ENCODE results near the gene SHTN1.

Gene SHTN1

DNA sequence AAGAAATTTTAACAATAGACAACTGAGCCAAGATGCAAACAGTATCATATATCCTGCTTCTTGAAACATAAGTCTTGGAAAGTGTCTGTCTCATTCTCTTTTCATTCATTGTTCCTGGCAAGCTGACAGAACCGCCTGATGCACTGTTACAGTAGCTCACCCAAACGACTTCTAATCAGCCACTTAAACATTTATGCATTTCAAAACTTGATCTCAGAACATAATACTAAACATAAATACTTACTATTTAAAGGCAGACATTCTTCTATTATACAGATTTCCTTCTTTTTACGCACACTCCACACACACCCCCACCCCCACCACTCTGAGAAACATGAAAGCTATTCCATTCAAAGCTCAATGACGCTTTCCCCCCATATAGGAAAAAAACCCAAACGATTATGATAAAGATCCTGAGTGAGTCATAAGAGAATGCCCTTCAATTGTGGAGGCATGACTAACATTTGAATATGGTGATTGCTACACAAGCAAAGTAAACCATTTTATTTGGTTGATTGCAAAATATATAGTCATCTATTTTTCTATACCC, 30.5 kb downstream of the SHTN1 start:
- H3K4me1 ChIP-seq (ENCODE audit: insufficient read depth, low read length, poor library complexity, severe bottlenecking) = no peaks in the 10 kb centered on the region
- H2AFZ ChIP-seq (ENCODE audit: low read length) = no peak overlapping the region
- no peak overlapping the region for H3K9ac ChIP-seq (ENCODE audit: low read depth, low read length, poor library complexity, severe bottlenecking)
- no peak overlapping the region for H3K4me3 ChIP-seq (ENCODE audit: low read length, poor library complexity, severe bottlenecking)
- no peaks in the 10 kb centered on the region for H3F3A ChIP-seq (ENCODE audit: low read depth)
- no peaks in the 10 kb centered on the region for H3K27me3 ChIP-seq (ENCODE audit: insufficient read depth, low read length, poor library complexity, severe bottlenecking)
- no peaks in the 10 kb centered on the region for H4K20me1 ChIP-seq (ENCODE audit: insufficient read depth, low read length, poor library complexity, severe bottlenecking)
- no peaks in the 10 kb centered on the region for H3K9me3 ChIP-seq (ENCODE audit: insufficient read depth, low read depth, low read length)
- no peaks in the 10 kb centered on the region for H3K36me3 ChIP-seq (ENCODE audit: insufficient read depth, low read length)
- no peaks in the 10 kb centered on the region for H3K9me2 ChIP-seq (replicated peaks; ENCODE audit: low read depth, low read length)
- H3K4me2 ChIP-seq (ENCODE audit: low read depth, low read length, poor library complexity, severe bottlenecking) = no peak overlapping the region
- no peaks in the 10 kb centered on the region for H3K79me2 ChIP-seq (ENCODE audit: insufficient read depth, low read length)
- TF ChIP-seq, protein P1, sequence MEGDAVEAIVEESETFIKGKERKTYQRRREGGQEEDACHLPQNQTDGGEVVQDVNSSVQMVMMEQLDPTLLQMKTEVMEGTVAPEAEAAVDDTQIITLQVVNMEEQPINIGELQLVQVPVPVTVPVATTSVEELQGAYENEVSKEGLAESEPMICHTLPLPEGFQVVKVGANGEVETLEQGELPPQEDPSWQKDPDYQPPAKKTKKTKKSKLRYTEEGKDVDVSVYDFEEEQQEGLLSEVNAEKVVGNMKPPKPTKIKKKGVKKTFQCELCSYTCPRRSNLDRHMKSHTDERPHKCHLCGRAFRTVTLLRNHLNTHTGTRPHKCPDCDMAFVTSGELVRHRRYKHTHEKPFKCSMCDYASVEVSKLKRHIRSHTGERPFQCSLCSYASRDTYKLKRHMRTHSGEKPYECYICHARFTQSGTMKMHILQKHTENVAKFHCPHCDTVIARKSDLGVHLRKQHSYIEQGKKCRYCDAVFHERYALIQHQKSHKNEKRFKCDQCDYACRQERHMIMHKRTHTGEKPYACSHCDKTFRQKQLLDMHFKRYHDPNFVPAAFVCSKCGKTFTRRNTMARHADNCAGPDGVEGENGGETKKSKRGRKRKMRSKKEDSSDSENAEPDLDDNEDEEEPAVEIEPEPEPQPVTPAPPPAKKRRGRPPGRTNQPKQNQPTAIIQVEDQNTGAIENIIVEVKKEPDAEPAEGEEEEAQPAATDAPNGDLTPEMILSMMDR (conservative IDR thresholded peaks at IDR 0.05; ENCODE audit: low read length) = no peak
- no peak for TF ChIP-seq EZH2phosphoT487 (IDR thresholded peaks at IDR 0.05; ENCODE audit: borderline replicate concordance)

DNA sequence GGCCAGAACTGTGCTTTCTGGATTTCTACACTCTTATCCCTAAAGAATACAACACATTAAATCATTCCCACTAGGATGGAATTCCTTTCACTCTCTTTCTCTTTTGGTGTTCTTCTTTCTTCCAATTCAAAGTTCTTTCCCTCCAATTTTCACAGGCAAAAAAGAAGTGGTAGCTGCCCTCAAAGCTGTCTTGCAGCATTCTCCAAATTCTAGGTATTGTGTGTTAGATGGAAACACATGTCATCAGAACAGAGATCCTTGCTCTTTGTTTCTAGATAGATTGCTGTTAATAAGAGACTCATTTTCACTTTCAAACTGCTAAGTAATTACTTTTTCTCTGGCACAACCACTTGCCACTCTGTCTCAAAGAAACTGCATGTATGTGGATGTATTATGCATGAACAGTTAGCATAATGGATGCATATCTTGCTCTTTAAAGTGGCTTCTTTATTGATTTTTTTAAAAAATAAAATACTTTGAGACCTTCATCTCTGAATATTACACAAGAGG, 31.0 kb downstream of the SHTN1 start:
- Histone ChIP-seq H3F3A (ENCODE audit: low read depth) (no peaks in the 10 kb centered on the region), H3K27me3 (ENCODE audit: insufficient read depth, low read length, poor library complexity, severe bottlenecking) (no peaks in the 10 kb centered on the region), H3K9me2 (replicated peaks; ENCODE audit: low read depth, low read length) (no peaks in the 10 kb centered on the region), H4K20me1 (ENCODE audit: insufficient read depth, low read length, poor library complexity, severe bottlenecking) (no peaks in the 10 kb centered on the region), H3K9ac (ENCODE audit: low read depth, low read length, poor library complexity, severe bottlenecking) (no peak overlapping the region), H3K4me3 (ENCODE audit: low read length, poor library complexity, severe bottlenecking) (no peak overlapping the region), H3K9me3 (ENCODE audit: insufficient read depth, low read depth, low read length) (no peaks in the 10 kb centered on the region), H3K36me3 (ENCODE audit: insufficient read depth, low read length) (no peaks in the 10 kb centered on the region), H2AFZ (ENCODE audit: low read length) (no peak overlapping the region), H3K79me2 (ENCODE audit: insufficient read depth, low read length) (no peaks in the 10 kb centered on the region), H3K4me1 (ENCODE audit: insufficient read depth, low read length, poor library complexity, severe bottlenecking) (no peaks in the 10 kb centered on the region), H3K4me2 (ENCODE audit: low read depth, low read length, poor library complexity, severe bottlenecking) (no peak overlapping the region)
- TF ChIP-seq, protein P1 (conservative IDR thresholded peaks at IDR 0.05; ENCODE audit: low read length) = no peak
- TF ChIP-seq EZH2phosphoT487 (IDR thresholded peaks at IDR 0.05; ENCODE audit: borderline replicate concordance) = no peak

DNA sequence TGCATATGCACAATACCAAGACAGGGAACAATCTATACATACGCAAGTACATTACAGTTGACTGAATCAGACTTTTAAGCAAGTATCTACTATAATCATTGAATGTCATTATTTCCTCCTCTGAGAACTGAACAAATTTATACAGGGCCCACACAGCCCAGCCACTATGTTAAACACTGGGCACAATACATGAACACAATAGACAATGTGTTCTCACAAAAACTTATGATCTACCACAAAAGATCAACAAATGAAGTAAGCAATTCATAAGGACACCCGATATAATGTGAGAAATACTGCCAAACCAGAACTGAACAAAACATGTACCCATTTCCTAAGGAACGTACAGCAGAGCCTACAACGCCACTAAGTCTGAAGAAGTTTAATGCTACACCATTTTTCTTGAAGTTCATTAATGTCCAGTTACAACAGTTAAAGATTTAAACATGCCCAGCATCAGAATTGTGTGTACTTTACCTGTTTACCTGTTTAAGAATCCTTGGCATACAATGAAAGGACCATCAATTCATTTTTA, 31.5 kb downstream of the SHTN1 start:
- Histone ChIP-seq H3K9ac (ENCODE audit: low read depth, low read length, poor library complexity, severe bottlenecking) (no peak overlapping the region), H2AFZ (ENCODE audit: low read length) (no peak overlapping the region), H3K27me3 (ENCODE audit: insufficient read depth, low read length, poor library complexity, severe bottlenecking) (no peaks in the 10 kb centered on the region), H4K20me1 (ENCODE audit: insufficient read depth, low read length, poor library complexity, severe bottlenecking) (no peaks in the 10 kb centered on the region), H3F3A (ENCODE audit: low read depth) (no peaks in the 10 kb centered on the region), H3K79me2 (ENCODE audit: insufficient read depth, low read length) (no peaks in the 10 kb centered on the region), H3K4me3 (ENCODE audit: low read length, poor library complexity, severe bottlenecking) (no peak overlapping the region), H3K4me1 (ENCODE audit: insufficient read depth, low read length, poor library complexity, severe bottlenecking) (no peaks in the 10 kb centered on the region), H3K9me2 (replicated peaks; ENCODE audit: low read depth, low read length) (no peaks in the 10 kb centered on the region), H3K9me3 (ENCODE audit: insufficient read depth, low read depth, low read length) (no peaks in the 10 kb centered on the region), H3K4me2 (ENCODE audit: low read depth, low read length, poor library complexity, severe bottlenecking) (no peak overlapping the region), H3K36me3 (ENCODE audit: insufficient read depth, low read length) (no peaks in the 10 kb centered on the region)
- TF ChIP-seq, protein P1 (conservative IDR thresholded peaks at IDR 0.05; ENCODE audit: low read length) = no peak
- TF ChIP-seq EZH2phosphoT487 (IDR thresholded peaks at IDR 0.05; ENCODE audit: borderline replicate concordance) = no peak
